Transverse colon (tissue), 4 donors: ENCODE data around the gene OSBPL9.

ENCODE experiments used
- CTCF ChIP-seq, 5 experiments: fragments of 200-600 bp in 3 of 5; fragments of 450-650 bp in 2 of 5; sonication (generic) in 3 of 5; IDR thresholded peaks; 1 replicate in 2 of 5; 2 replicates in 3 of 5; pipeline ENCODE4 v1.5.1; 2016 to 2017; ENCODE audit warnings: antibody characterized with exemption in 5 of 5, inconsistent platforms in 3 of 5, mild to moderate bottlenecking in 2 of 5, moderate library complexity in 1 of 5
- EP300 ChIP-seq: sonication (generic); formaldehyde crosslinking; IDR thresholded peaks from one replicate; pipeline ENCODE4 v1.6.1; 2017; ENCODE audit warnings: antibody characterized with exemption, low read depth
- POLR2AphosphoS5 ChIP-seq, 3 donors: sonication (generic); formaldehyde crosslinking; IDR thresholded peaks; one replicate each; pipeline ENCODE4 v1.6.1; 2016; ENCODE audit warnings: antibody characterized with exemption in 3 of 3

GRCh38 chr1:51622455-51622913 is 5.6 kb downstream of the OSBPL9 start:
- no peak for TF ChIP-seq CTCF (IDR thresholded peaks at IDR 0.05)
- no peak for TF ChIP-seq EP300
- peak in 2 of 3 donors; percentile 15 to 60 for TF ChIP-seq POLR2AphosphoS5 (IDR thresholded peaks at IDR 0.05)
